CD14-positive monocyte (primary cell): Measurements from ENCODE around the gene ZNF716. TPM values are rescaled to one million over a fixed set of nuclear protein-coding genes. Genes with fewer than 3 reads are reported as not detected.

ENCODE experiments used
- DNase-seq, 3 donors: peaks; one replicate each; pipeline ENCODE4 v3.0.0-alpha.2; 2011 to 2022
- H2AFZ ChIP-seq: 2 replicates; pipeline ENCODE4 v1.6.0; 2012; ENCODE audit warnings: mild to moderate bottlenecking, low read depth, low read length, inconsistent platforms; ENCODE audit not compliant: insufficient read depth, poor library complexity, severe bottlenecking
- H3K27ac ChIP-seq, 2 donors: 1 replicate in 1 of 2; 2 replicates in 1 of 2; pipeline ENCODE4 v1.5.1; 2012 to 2013; ENCODE audit warnings: low read length in 2 of 2, control low read depth in 1 of 2, inconsistent platforms in 1 of 2, low read depth in 1 of 2, mild to moderate bottlenecking in 1 of 2
- H3K27me3 ChIP-seq, 2 donors: one replicate each; pipeline versions ENCODE4 v1.6.0 to v1.6.1; 2011 to 2013; ENCODE audit warnings: low read length in 2 of 2; ENCODE audit not compliant: control insufficient read depth in 2 of 2, insufficient read depth in 2 of 2
- H3K36me3 ChIP-seq, 2 donors: replicated peaks in 1 of 2; 1 replicate in 1 of 2; 2 replicates in 1 of 2; pipeline versions ENCODE4 v1.5.1 to v1.6.1; 2012 to 2013; ENCODE audit warnings: low read length in 2 of 2, control low read depth in 1 of 2, inconsistent platforms in 1 of 2, mild to moderate bottlenecking in 1 of 2; ENCODE audit not compliant: insufficient read depth in 2 of 2, control insufficient read depth in 1 of 2
- H3K4me1 ChIP-seq, 2 donors: 1 replicate in 1 of 2; 2 replicates in 1 of 2; pipeline versions ENCODE4 v1.5.1 to v1.6.1; 2012 to 2013; ENCODE audit warnings: low read length in 2 of 2, control low read depth in 1 of 2, inconsistent platforms in 1 of 2, mild to moderate bottlenecking in 1 of 2, moderate library complexity in 1 of 2; ENCODE audit not compliant: insufficient read depth in 2 of 2, control insufficient read depth in 1 of 2
- H3K4me2 ChIP-seq: replicated peaks from 2 replicates; pipeline ENCODE3; 2012; ENCODE audit warnings: low read length, moderate library complexity, mild to moderate bottlenecking; ENCODE audit not compliant: poor library complexity, severe bottlenecking; ENCODE audit errors: extremely low read depth
- H3K4me3 ChIP-seq, 3 experiments: fragments of 200-600 bp in 1 of 3; sonication (generic) in 1 of 3; replicated peaks in 1 of 3; 1 replicate in 2 of 3; 2 replicates in 1 of 3; pipeline ENCODE4 v1.5.1; 2011 to 2013; ENCODE audit warnings: low read length in 3 of 3, mild to moderate bottlenecking in 3 of 3, control low read depth in 2 of 3, low read depth in 2 of 3, inconsistent platforms in 1 of 3, moderate library complexity in 1 of 3
- H3K79me2 ChIP-seq: 2 replicates; pipeline ENCODE4 v1.6.0; 2012; ENCODE audit warnings: mild to moderate bottlenecking, control low read depth, inconsistent platforms, low read length, moderate library complexity; ENCODE audit not compliant: insufficient read depth
- H3K9ac ChIP-seq: 2 replicates; pipeline ENCODE4 v1.6.0; 2017; ENCODE audit warnings: low read length, mild to moderate bottlenecking; ENCODE audit not compliant: insufficient read depth, poor library complexity, severe bottlenecking
- H3K9me3 ChIP-seq, 2 donors: replicated peaks in 1 of 2; 1 replicate in 1 of 2; 2 replicates in 1 of 2; pipeline versions ENCODE4 v1.5.1 to v1.6.1; 2012 to 2013; ENCODE audit warnings: low read length in 2 of 2, control low read depth in 1 of 2; ENCODE audit not compliant: control insufficient read depth in 1 of 2, insufficient read depth in 1 of 2
- H4K20me1 ChIP-seq: 2 replicates; pipeline ENCODE4 v1.6.0; 2012; ENCODE audit warnings: mild to moderate bottlenecking, low read length, control low read depth, moderate library complexity; ENCODE audit not compliant: insufficient read depth
- H3K27ac Mint-ChIP-seq, 7 donors: one replicate each; pipeline ENCODE4 v1.8.0; 2020; ENCODE audit warnings: mild to moderate bottlenecking in 7 of 7, mixed read lengths in 7 of 7, moderate library complexity in 6 of 7, inconsistent platforms in 2 of 7
- H3K27me3 Mint-ChIP-seq, 3 donors: one replicate each; pipeline ENCODE4 v1.8.0; 2021 to 2022; ENCODE audit warnings: low read depth in 3 of 3, mild to moderate bottlenecking in 3 of 3, mixed read lengths in 3 of 3, moderate library complexity in 3 of 3, inconsistent platforms in 1 of 3
- H3K36me3 Mint-ChIP-seq, 2 donors: one replicate each; pipeline ENCODE4 v1.8.0; 2020; ENCODE audit warnings: mixed read lengths in 2 of 2, inconsistent platforms in 1 of 2, mild to moderate bottlenecking in 1 of 2
- H3K4me1 Mint-ChIP-seq: one replicate; pipeline ENCODE4 v1.8.0; 2020; ENCODE audit warnings: mild to moderate bottlenecking, mixed read lengths
- H3K4me3 Mint-ChIP-seq, 2 donors: one replicate each; pipeline ENCODE4 v1.8.0; 2020; ENCODE audit warnings: mild to moderate bottlenecking in 2 of 2, mixed read lengths in 2 of 2, moderate library complexity in 1 of 2
- H3K9me3 Mint-ChIP-seq, 7 donors: one replicate each; pipeline ENCODE4 v1.8.0; 2020 to 2022; ENCODE audit warnings: mixed read lengths in 7 of 7, mild to moderate bottlenecking in 6 of 7, moderate library complexity in 6 of 7, inconsistent platforms in 2 of 7
- WGBS: methylation state at CpG from one replicate; pipeline ENCODE4 v1.1.5; 2013; ENCODE audit warnings: missing lambda C conversion rate; ENCODE audit not compliant: insufficient coverage; 5-methylcytosine and 5-hydroxymethylcytosine counted together
- intact Hi-C, 2 donors: fragments of 100-400 bp; cut with micrococcal nuclease; formaldehyde crosslinking; loops; one replicate each; pipeline versions ENCODE4 v1.15.0 to v1.15.1; 2023
- polyA plus RNA-seq, 3 donors: library from polyadenylated mRNA; depleted of rRNA in 1 of 3; unstranded in 2 of 3; stranded (reverse) in 1 of 3; fragments of 300-500 nt in 2 of 3; fragments of >200 nt in 1 of 3; fragmentation: Illumina TruSeq in 2 of 3; gene quantifications; 1 replicate in 2 of 3; 2 replicates in 1 of 3; pipeline ENCODE4 v1.2.3, GENCODE V29; 2012 to 2021
- TF ChIP-seq, protein P1 (sequence below): fragments of 200-600 bp; IDR thresholded peaks from one replicate; pipeline ENCODE4 v1.8.0; 2022; ENCODE audit warnings: antibody characterized with exemption, mild to moderate bottlenecking

The ZNF716 gene
- polyA plus RNA-seq, 3 donors, result not detected

DNA sequence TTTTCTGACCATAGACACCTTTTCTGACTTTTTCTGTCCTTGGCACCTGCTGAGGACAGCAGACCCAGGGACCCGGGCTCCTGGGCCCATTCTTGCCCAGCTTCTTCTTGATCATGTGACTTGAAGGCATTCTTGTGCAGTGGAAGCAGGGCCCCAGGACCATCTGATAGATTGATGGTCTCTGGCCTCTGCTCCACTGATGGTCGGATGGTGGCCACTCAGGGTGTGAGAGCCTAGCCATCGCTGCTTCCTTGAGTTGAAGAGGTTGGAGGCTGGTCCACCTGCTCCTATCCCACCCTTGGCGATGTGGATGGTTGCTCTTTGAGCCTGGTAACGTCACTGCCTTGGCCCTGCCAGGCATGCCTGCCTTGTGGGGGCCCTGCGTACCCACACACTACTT, 37.8 kb upstream of the ZNF716 start:
- TF ChIP-seq, protein P1, sequence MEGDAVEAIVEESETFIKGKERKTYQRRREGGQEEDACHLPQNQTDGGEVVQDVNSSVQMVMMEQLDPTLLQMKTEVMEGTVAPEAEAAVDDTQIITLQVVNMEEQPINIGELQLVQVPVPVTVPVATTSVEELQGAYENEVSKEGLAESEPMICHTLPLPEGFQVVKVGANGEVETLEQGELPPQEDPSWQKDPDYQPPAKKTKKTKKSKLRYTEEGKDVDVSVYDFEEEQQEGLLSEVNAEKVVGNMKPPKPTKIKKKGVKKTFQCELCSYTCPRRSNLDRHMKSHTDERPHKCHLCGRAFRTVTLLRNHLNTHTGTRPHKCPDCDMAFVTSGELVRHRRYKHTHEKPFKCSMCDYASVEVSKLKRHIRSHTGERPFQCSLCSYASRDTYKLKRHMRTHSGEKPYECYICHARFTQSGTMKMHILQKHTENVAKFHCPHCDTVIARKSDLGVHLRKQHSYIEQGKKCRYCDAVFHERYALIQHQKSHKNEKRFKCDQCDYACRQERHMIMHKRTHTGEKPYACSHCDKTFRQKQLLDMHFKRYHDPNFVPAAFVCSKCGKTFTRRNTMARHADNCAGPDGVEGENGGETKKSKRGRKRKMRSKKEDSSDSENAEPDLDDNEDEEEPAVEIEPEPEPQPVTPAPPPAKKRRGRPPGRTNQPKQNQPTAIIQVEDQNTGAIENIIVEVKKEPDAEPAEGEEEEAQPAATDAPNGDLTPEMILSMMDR, result no peak
- H3K4me1 Mint-ChIP-seq, result no peaks in the 10 kb centered on the region
- Histone ChIP-seq H3K4me3 (no peak overlapping the region), H3K9ac (no peak overlapping the region), H4K20me1 (no peaks in the 10 kb centered on the region), H3K36me3 (no peaks in the 10 kb centered on the region), H3K27ac (no peak overlapping the region), H3K79me2 (no peaks in the 10 kb centered on the region), H3K4me2 (no peak overlapping the region), H3K4me1 (no peaks in the 10 kb centered on the region), H3K9me3 (peaks cover 38 to 76% of the 10 kb centered on the region in 2 donors), H3K27me3 (no peaks in the 10 kb centered on the region), H2AFZ (no peak overlapping the region)
- no peak for DNase-seq
- no peaks in the 10 kb centered on the region for H3K36me3 Mint-ChIP-seq
- no peak overlapping the region for H3K27ac Mint-ChIP-seq
- no peak overlapping the region for H3K4me3 Mint-ChIP-seq
- intact Hi-C loops, result no loop called here
- H3K27me3 Mint-ChIP-seq, result no peaks in the 10 kb centered on the region
- peaks cover 24 to 84% (median 64%) of the 10 kb centered on the region in 7 donors for H3K9me3 Mint-ChIP-seq
- 83% methylated on average over 4 of the region's 6 CpGs for WGBS

DNA sequence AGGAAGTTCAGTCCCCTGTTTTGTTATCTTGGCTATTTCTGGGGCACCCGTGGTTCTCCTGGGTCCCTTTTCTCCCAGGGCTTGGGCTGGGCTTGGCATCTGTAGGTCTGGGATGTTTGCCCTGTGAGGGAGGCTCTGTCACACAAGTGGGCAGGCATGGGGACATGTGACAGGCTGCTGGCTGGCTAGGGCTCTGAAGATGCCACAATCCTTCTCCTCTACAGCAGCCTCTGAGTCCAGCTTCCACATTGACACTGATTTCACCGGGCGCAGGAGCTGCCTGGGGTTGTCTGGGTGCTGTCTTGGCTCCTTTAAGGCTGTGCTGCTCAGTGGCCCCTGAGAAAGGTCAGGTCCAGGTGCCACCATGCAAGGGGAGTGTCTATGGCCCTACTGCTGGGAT, 37.4 kb upstream of the ZNF716 start:
- intact Hi-C loops, result no loop called here
- Histone ChIP-seq H3K27me3 (no peaks in the 10 kb centered on the region), H3K4me1 (no peaks in the 10 kb centered on the region), H3K9me3 (peaks cover 42 to 80% of the 10 kb centered on the region in 2 donors), H3K27ac (no peak overlapping the region), H2AFZ (no peak overlapping the region), H3K4me2 (no peak overlapping the region), H3K9ac (no peak overlapping the region), H4K20me1 (no peaks in the 10 kb centered on the region), H3K4me3 (no peak overlapping the region), H3K36me3 (no peaks in the 10 kb centered on the region), H3K79me2 (no peaks in the 10 kb centered on the region)
- H3K4me3 Mint-ChIP-seq, result no peak overlapping the region
- WGBS, result 100% methylated on average over 2 of the region's 3 CpGs
- H3K27ac Mint-ChIP-seq, result no peak overlapping the region
- TF ChIP-seq, protein P1, result no peak
- no peak for DNase-seq
- H3K4me1 Mint-ChIP-seq, result no peaks in the 10 kb centered on the region
- peaks cover 22 to 89% (median 66%) of the 10 kb centered on the region in 7 donors for H3K9me3 Mint-ChIP-seq
- no peaks in the 10 kb centered on the region for H3K27me3 Mint-ChIP-seq
- no peaks in the 10 kb centered on the region for H3K36me3 Mint-ChIP-seq
